Measurements from ENCODE around the gene TOX2. TPM values are rescaled to one million over a fixed set of nuclear protein-coding genes. Genes with fewer than 3 reads are reported as not detected.

Gene TOX2
- total RNA-seq, 1 donor, result 1.1 TPM

DNA sequence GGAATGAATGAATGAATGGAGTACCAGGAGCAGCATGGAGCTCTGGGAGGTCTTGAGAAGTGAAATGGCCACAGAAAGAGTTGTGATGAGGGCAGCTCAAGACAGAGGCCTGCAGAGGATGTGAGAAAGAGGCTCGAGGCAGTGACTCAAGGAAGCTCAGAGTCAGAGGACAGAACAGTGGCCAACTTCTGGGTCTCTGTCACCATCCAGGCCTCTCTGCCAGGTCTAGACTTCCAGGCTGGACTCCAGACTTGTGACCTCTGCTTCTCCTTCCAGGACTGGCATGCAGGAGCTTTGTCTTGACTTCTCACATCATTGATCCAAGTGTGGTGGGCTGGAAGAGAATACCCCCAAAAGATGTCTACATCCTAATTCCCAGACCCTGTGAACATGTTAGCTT, 119.8 kb downstream of the TOX2 start:
- peaks cover 40% of the 10 kb centered on the region for H3K27me3 ChIP-seq (ENCODE audit: insufficient read depth, low read length)
- TF ChIP-seq, protein P1, sequence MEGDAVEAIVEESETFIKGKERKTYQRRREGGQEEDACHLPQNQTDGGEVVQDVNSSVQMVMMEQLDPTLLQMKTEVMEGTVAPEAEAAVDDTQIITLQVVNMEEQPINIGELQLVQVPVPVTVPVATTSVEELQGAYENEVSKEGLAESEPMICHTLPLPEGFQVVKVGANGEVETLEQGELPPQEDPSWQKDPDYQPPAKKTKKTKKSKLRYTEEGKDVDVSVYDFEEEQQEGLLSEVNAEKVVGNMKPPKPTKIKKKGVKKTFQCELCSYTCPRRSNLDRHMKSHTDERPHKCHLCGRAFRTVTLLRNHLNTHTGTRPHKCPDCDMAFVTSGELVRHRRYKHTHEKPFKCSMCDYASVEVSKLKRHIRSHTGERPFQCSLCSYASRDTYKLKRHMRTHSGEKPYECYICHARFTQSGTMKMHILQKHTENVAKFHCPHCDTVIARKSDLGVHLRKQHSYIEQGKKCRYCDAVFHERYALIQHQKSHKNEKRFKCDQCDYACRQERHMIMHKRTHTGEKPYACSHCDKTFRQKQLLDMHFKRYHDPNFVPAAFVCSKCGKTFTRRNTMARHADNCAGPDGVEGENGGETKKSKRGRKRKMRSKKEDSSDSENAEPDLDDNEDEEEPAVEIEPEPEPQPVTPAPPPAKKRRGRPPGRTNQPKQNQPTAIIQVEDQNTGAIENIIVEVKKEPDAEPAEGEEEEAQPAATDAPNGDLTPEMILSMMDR (IDR thresholded peaks at IDR 0.05; ENCODE audit: extremely low read depth, low read depth, low read length), result no peak

DNA sequence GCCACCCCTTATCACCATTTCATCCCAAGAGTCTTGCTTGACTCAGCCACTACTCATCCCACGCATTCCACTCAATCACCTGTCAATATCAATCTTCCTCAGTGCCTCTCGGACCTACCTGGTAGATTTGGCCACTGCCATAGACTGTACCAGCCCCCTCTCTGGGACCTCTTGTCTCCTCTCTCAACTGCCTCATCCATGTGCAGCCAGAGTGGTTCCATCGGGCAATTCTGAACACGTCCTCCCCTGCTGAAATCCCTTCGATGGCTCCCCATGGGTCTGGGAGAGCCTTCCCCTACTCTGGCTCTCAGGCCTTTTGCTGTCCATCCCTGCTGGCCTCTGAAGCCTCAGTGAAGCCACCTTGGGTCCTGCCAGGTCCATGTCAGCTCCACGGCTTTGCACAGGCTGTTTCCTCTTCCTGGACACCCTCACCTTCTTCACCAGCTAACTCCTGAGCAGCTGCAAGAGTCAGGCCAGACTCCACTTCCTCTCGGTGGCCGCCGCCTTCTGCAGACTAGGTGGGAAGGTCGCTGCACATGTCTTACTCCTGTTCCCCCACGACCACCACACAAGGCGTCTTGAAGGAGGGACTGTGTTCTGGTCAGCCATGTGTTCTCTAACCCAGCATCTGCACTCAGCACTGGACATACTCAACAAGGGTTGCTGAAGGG, 120.4 kb downstream of the TOX2 start:
- no peaks in the 10 kb centered on the region for H3K36me3 ChIP-seq (ENCODE audit: insufficient read depth, low read length)
- H3K27ac ChIP-seq (ENCODE audit: low read depth, low read length), result no peak overlapping the region
- H3K4me2 ChIP-seq (ENCODE audit: insufficient read depth, low read length), result no peak overlapping the region
- DNase-seq (ENCODE audit: insufficient read length, low spot score, missing footprints), result no peak
- H2AFZ ChIP-seq (ENCODE audit: low read length), result no peak overlapping the region
- TF ChIP-seq, protein P1 (IDR thresholded peaks at IDR 0.05; ENCODE audit: extremely low read depth, low read depth, low read length), result no peak
- H3K4me3 ChIP-seq (ENCODE audit: insufficient read depth, low read length), result no peak overlapping the region
- no peaks in the 10 kb centered on the region for H3K9me3 ChIP-seq (ENCODE audit: low read depth, low read length)
- no peaks in the 10 kb centered on the region for H3K79me2 ChIP-seq (ENCODE audit: insufficient read depth, low read length)
- no peaks in the 10 kb centered on the region for H4K20me1 ChIP-seq (ENCODE audit: insufficient read depth, low read length)
- H3K27me3 ChIP-seq (ENCODE audit: insufficient read depth, low read length), result peaks cover 42% of the 10 kb centered on the region
- no peaks in the 10 kb centered on the region for H3K4me1 ChIP-seq (ENCODE audit: insufficient read depth, low read length)

More for the DNA sequence above, 119.8 kb downstream of the TOX2 start:
- Histone ChIP-seq H3K4me3 (ENCODE audit: insufficient read depth, low read length) (no peak overlapping the region), H3K4me1 (ENCODE audit: insufficient read depth, low read length) (no peaks in the 10 kb centered on the region), H2AFZ (ENCODE audit: low read length) (no peak overlapping the region), H3K9me3 (ENCODE audit: low read depth, low read length) (no peaks in the 10 kb centered on the region), H3K27ac (ENCODE audit: low read depth, low read length) (no peak overlapping the region), H4K20me1 (ENCODE audit: insufficient read depth, low read length) (no peaks in the 10 kb centered on the region), H3K36me3 (ENCODE audit: insufficient read depth, low read length) (no peaks in the 10 kb centered on the region), H3K4me2 (ENCODE audit: insufficient read depth, low read length) (no peak overlapping the region), H3K79me2 (ENCODE audit: insufficient read depth, low read length) (no peaks in the 10 kb centered on the region)
- DNase-seq (ENCODE audit: insufficient read length, low spot score, missing footprints), result no peak

DNA sequence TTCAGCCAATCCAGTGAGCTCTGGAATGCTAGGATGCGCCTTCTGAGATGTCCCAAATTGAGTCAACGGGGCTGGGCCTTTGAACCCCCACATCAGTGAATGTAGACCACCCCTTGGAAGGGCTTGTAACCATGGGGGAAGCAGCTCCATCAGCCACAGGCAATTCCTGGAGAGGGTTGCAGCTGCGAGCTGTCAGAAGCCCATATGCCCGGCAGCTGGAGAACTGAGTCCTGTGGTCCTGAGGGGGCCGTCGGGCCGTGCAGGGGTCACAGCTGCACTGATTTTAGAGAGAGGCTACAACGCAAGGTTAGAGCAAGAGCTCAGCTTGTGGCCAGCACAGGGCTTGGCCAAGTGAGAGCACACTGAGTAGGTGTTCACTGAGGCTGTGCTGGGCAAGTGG, 121.3 kb downstream of the TOX2 start:
- Histone ChIP-seq H3K27me3 (ENCODE audit: insufficient read depth, low read length) (peaks cover 42% of the 10 kb centered on the region), H3K4me3 (ENCODE audit: insufficient read depth, low read length) (no peak overlapping the region), H3K4me1 (ENCODE audit: insufficient read depth, low read length) (no peaks in the 10 kb centered on the region), H3K4me2 (ENCODE audit: insufficient read depth, low read length) (no peak overlapping the region), H3K27ac (ENCODE audit: low read depth, low read length) (no peak overlapping the region), H4K20me1 (ENCODE audit: insufficient read depth, low read length) (no peaks in the 10 kb centered on the region), H3K36me3 (ENCODE audit: insufficient read depth, low read length) (no peaks in the 10 kb centered on the region), H3K79me2 (ENCODE audit: insufficient read depth, low read length) (no peaks in the 10 kb centered on the region), H3K9me3 (ENCODE audit: low read depth, low read length) (no peaks in the 10 kb centered on the region), H2AFZ (ENCODE audit: low read length) (no peak overlapping the region)
- no peak for DNase-seq (ENCODE audit: insufficient read length, low spot score, missing footprints)
- TF ChIP-seq, protein P1 (IDR thresholded peaks at IDR 0.05; ENCODE audit: extremely low read depth, low read depth, low read length), result no peak

DNA sequence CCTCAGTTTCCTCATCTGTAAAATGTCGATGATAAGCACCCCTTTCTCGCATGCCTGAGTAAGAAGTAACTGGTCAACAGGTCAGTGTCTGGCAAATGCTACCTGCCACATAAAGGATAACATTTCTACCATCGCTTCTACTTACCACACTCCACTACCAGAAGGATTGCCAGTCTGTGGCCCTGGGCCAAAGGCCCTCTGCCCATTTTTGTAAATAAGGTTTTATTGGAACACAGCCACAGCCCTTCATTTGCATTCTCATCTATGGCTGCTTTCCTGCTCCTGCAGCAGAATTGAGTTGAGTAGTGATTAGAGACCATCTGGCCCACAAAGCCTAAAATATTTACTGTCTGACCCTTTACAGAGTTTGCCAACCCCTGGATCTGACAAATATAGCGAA, 121.8 kb downstream of the TOX2 start:
- H4K20me1 ChIP-seq (ENCODE audit: insufficient read depth, low read length), result no peaks in the 10 kb centered on the region
- no peaks in the 10 kb centered on the region for H3K36me3 ChIP-seq (ENCODE audit: insufficient read depth, low read length)
- no peaks in the 10 kb centered on the region for H3K9me3 ChIP-seq (ENCODE audit: low read depth, low read length)
- no peaks in the 10 kb centered on the region for H3K4me1 ChIP-seq (ENCODE audit: insufficient read depth, low read length)
- H3K4me3 ChIP-seq (ENCODE audit: insufficient read depth, low read length), result no peak overlapping the region
- no peaks in the 10 kb centered on the region for H3K79me2 ChIP-seq (ENCODE audit: insufficient read depth, low read length)
- peaks cover 42% of the 10 kb centered on the region for H3K27me3 ChIP-seq (ENCODE audit: insufficient read depth, low read length)
- TF ChIP-seq, protein P1 (IDR thresholded peaks at IDR 0.05; ENCODE audit: extremely low read depth, low read depth, low read length), result no peak
- no peak for DNase-seq (ENCODE audit: insufficient read length, low spot score, missing footprints)
- H3K4me2 ChIP-seq (ENCODE audit: insufficient read depth, low read length), result no peak overlapping the region
- no peak overlapping the region for H2AFZ ChIP-seq (ENCODE audit: low read length)
- H3K27ac ChIP-seq (ENCODE audit: low read depth, low read length), result no peak overlapping the region
